H1 (cell line): Measurements from ENCODE around the gene ZNF609.

Experiments used
- ATF3 ChIP-seq: IDR thresholded peaks from 2 replicates; pipeline ENCODE4 v1.6.1; 2011; ENCODE audit warnings: low read depth, mild to moderate bottlenecking, low read length; ENCODE audit not compliant: insufficient read depth
- CTCF ChIP-seq, 3 experiments: IDR thresholded peaks; 1 replicate in 2 of 3; 2 replicates in 1 of 3; pipeline versions ENCODE4 v1.5.1 to v1.6.1; 2011; ENCODE audit warnings: low read length in 3 of 3, mild to moderate bottlenecking in 3 of 3, inconsistent platforms in 2 of 3, low read depth in 1 of 3, moderate library complexity in 1 of 3; ENCODE audit not compliant: insufficient read depth in 1 of 3; ENCODE audit errors: control extremely low read depth in 1 of 3
- TCF12 ChIP-seq: IDR thresholded peaks from 2 replicates; pipeline ENCODE4 v1.6.1; 2011; ENCODE audit warnings: low read depth, mild to moderate bottlenecking, low read length

GRCh38 chr15:64732156-64732860, 271.9 kb downstream of the ZNF609 start:
- TF ChIP-seq ATF3, result no peak
- TF ChIP-seq TCF12, result no peak
- TF ChIP-seq CTCF (IDR thresholded peaks at IDR 0.05; ENCODE audit: control extremely low read depth in 1 of 3, insufficient read depth in 1 of 3, low read depth in 1 of 3, low read length in 3 of 3), result no peak
